Urinary bladder (tissue), 4 donors: ENCODE measurements around the gene CADPS. TPM values are rescaled to one million over a fixed set of nuclear protein-coding genes. Genes with fewer than 3 reads are reported as not detected.

ENCODE experiments used
- DNase-seq: peaks from one replicate; pipeline ENCODE4 v3.0.0-alpha.2; 2015; ENCODE audit errors: extremely low spot score
- H3K27ac ChIP-seq: one replicate; pipeline ENCODE4 v1.5.1; 2013; ENCODE audit warnings: low read depth, mild to moderate bottlenecking, moderate library complexity
- H3K36me3 ChIP-seq: one replicate; pipeline ENCODE4 v1.6.1; 2013; ENCODE audit warnings: mild to moderate bottlenecking, moderate library complexity; ENCODE audit not compliant: insufficient read depth
- H3K4me1 ChIP-seq: one replicate; pipeline ENCODE4 v1.6.1; 2013; ENCODE audit warnings: mild to moderate bottlenecking, moderate library complexity; ENCODE audit not compliant: insufficient read depth
- H3K4me3 ChIP-seq: one replicate; pipeline ENCODE4 v1.5.1; 2013; ENCODE audit warnings: low read depth, low read length
- WGBS: extraction: QIAGEN DNeasy Blood & Tissue Kit; methylation state at CpG from one replicate; pipeline ENCODE4 v1.1.7; 2013; 5-methylcytosine and 5-hydroxymethylcytosine counted together
- polyA plus RNA-seq: library from polyadenylated mRNA; stranded (reverse); fragments of 200-250 nt; gene quantifications from one replicate; pipeline ENCODE4 v1.2.3, GENCODE V29; 2013
- total RNA-seq: library from RNA; depleted of rRNA; stranded (reverse); fragments of >200 nt; gene quantifications from one replicate; pipeline ENCODE4 v1.2.3, GENCODE V29; 2014
- donor health status: healthy with polysubstance abuse.
- donor health status: healthy.

CADPS gene
- total and polyA plus RNA-seq, 2 donors, result 1.4 to 19.2 TPM

DNA sequence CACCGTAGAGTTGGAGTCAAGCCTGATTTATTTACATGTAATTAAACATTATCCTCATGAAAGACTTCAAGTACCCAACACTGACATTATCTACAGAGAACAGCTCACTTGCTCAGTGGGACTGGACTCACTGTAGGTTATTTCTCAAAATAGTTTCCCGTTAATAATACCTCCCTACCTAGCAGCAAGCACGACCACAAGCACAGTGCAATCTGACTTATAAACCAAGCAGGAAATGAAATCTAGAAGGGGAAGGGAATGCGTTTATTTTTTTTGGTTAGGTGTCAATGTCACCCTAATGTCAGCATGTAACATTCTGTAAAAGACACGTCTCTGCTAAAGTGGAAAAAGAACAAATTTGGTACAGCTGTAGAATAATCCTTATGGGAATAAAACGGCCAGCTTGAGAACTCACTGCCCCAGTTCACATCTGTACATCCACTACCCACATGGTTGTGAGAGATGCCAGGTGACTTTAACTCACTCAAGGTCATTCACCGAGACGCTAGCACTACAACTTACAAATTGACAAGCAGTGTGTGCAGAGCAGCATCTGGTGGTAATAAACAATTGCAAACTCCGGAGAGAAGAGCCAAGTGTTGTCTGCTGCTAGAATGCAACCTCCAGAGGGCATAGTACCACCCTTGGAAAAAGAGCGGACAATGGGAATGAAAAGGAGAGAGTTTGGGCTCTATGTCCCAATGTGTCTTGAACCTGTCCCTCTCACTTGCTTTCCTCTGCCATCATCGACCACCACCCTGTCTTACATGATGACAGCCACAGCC, 242.5 kb downstream of the CADPS start:
- no peaks in the 10 kb centered on the region for H3K36me3 ChIP-seq
- 34% methylated on average over 11 of the region's 11 CpGs for WGBS

DNA sequence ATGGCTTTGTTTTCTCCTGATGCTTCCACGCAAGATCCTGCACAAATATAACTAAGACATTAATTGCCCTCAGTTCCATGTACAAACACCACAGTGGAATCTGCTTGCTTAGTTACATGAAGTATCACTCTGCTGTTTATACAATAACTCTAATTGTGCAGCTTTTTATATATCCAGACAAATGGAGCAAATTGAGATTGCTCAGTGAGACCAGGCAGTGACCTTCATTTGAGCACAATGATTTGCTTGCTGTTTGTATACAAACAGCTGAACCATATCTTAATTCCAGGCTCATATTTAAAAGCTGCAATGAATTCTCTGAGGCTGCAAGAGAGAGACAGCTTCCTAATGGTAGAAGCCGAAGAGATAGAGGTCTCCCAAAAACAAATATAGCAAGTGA, 243.7 kb downstream of the CADPS start:
- DNase-seq, result no peak
- no peaks in the 10 kb centered on the region for H3K4me1 ChIP-seq
- no peak overlapping the region for H3K4me3 ChIP-seq
- no peaks in the 10 kb centered on the region for H3K36me3 ChIP-seq
- no peak overlapping the region for H3K27ac ChIP-seq
- 58% methylated on average over 2 of the region's 2 CpGs for WGBS

More for the DNA sequence above, 242.5 kb downstream of the CADPS start:
- H3K4me3 ChIP-seq, result no peak overlapping the region
- H3K27ac ChIP-seq, result no peak overlapping the region
- H3K4me1 ChIP-seq, result no peaks in the 10 kb centered on the region
- DNase-seq, result no peak

DNA sequence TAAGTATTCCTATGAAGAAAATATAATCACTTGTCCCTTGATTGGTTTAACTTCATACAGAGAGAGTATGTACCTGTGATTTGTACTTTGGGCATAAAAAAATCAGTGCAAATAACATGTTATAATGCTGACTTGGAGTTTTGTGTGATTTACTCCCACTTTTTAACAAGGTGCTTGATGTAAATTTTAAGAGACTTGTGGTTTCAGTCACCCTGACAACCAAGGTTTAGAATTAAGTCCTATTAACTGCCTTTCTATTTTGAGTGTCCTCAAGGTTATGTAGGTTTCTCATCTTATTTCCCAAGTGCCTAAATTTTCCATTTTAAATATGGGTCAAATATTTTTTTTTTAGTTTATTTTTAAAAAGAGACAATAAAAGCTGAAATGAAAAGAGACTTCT, 244.6 kb downstream of the CADPS start:
- DNase-seq, result no peak
- no peaks in the 10 kb centered on the region for H3K36me3 ChIP-seq
- no peak overlapping the region for H3K4me3 ChIP-seq
- H3K27ac ChIP-seq, result no peak overlapping the region
- H3K4me1 ChIP-seq, result no peaks in the 10 kb centered on the region

DNA sequence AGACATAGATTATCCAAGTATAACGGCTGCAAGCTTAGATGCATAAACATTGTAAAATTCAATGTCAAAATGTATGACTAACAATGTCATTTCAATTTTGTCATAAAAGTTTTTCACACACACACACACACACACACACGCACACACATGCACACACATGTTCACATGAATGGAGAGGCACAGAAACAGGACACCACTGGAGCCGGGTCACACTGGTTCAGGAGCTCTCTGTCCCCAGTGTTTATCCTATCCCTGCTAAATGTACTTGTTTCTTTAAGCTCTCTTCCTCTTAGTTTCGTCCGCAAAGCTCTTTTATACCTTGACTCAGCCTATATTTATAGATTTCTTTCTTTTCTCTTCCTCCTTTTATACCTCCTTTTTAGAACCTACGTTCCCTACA, 249.9 kb downstream of the CADPS start:
- WGBS, result 20% methylated on average over 6 of the region's 6 CpGs
- Histone ChIP-seq H3K36me3 (no peaks in the 10 kb centered on the region), H3K27ac (no peak overlapping the region), H3K4me1 (no peaks in the 10 kb centered on the region), H3K4me3 (no peak overlapping the region)
- no peak for DNase-seq

DNA sequence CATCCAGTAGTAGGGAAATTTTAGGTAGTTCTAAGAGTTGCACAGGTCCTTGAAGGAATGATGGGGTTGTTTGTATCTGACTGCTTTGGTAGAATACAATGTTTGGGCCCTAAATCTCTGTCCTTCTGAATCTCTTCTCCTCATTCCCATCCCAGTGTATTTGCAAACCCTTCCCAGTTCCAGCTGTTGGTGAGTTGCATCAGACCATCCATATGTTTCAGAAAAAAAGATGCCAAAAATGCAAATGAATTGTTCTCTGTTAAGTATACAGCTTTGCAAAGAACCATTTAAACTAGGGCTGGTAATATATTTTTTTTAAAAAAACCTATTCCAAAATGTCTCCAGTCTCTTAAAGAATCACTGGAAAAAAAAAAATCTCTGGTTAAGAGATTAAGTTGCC, 251.0 kb downstream of the CADPS start:
- H3K4me3 ChIP-seq, result no peak overlapping the region
- DNase-seq, result no peak
- H3K27ac ChIP-seq, result no peak overlapping the region
- H3K4me1 ChIP-seq, result no peaks in the 10 kb centered on the region
- no peaks in the 10 kb centered on the region for H3K36me3 ChIP-seq

DNA sequence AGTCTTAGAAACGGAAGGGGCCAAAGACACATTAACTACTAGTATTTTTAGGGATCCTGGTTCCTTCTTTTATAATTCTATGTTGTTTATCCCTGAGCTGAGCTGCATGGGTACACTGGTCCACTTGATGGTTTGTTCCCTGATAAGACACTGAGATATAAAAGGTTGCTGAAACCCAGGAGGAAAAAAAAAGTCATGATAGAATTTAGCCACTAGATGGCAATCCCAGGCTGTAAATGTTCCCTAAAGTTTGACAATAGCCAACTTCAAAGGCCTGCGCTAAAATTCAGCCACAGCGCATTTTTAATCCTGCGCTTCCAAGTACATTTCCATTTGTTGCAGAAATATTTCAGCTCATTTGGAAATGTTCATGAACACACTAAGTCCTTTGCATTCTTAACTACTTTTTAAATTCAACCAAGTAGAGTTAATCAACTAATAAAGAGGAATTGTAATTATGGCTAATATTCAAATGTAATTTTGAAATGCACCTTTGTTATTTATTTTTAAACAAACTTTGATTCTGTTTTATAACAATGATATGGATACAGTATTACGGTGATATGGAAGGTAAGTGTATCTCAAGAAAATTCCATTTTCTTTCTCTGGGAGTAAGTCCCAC, 252.6 kb downstream of the CADPS start:
- Histone ChIP-seq H3K4me3 (no peak overlapping the region), H3K4me1 (no peaks in the 10 kb centered on the region), H3K27ac (no peak overlapping the region), H3K36me3 (no peaks in the 10 kb centered on the region)
- WGBS, result 43% methylated on average over 5 of the region's 5 CpGs
- DNase-seq, result peak; percentile 48

DNA sequence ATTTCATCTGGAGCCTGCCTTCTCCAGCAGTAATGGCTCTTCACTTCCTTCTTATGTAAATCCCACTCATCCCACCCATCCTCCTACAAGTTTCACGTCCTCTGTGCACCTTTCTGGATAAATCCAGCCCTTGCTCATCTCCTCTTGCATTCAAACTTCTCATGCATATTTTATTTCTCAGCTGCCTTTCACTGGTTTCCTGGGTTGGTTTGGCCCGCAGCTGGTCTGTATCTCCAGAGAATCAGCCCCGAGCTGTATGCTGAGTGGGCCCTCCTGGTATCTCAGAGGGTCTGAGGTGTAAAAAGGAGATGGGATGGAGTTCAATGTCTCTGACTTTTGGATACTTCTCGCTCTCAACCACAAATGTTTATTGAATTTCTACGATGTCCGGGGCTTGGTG, 253.3 kb downstream of the CADPS start:
- no peak overlapping the region for H3K27ac ChIP-seq
- no peaks in the 10 kb centered on the region for H3K36me3 ChIP-seq
- WGBS, result 45% methylated on average over 6 of the region's 6 CpGs
- DNase-seq, result no peak
- no peak overlapping the region for H3K4me3 ChIP-seq
- H3K4me1 ChIP-seq, result no peaks in the 10 kb centered on the region

DNA sequence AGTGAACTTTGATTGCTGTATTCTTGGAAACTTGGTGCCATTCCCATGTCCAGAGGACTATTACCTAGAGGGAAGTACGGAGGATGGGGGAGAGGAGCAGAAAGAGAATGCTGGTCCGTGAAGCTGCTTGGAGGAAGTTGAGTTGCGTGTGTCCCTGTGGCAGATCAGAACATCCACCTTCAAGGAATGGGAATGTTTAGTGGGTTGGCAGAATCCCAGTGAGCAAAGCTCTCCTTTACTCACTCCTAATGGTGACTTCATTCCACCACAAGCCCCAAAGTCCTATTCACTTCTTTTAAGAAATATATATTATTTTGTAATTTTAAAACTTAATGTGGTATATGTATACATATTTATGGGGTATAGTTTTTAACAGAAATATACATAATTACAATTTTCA, 254.0 kb downstream of the CADPS start:
- Histone ChIP-seq H3K4me1 (no peaks in the 10 kb centered on the region), H3K27ac (no peak overlapping the region), H3K36me3 (no peaks in the 10 kb centered on the region), H3K4me3 (no peak overlapping the region)
- WGBS, result 63% methylated on average over 3 of the region's 3 CpGs
- no peak for DNase-seq

DNA sequence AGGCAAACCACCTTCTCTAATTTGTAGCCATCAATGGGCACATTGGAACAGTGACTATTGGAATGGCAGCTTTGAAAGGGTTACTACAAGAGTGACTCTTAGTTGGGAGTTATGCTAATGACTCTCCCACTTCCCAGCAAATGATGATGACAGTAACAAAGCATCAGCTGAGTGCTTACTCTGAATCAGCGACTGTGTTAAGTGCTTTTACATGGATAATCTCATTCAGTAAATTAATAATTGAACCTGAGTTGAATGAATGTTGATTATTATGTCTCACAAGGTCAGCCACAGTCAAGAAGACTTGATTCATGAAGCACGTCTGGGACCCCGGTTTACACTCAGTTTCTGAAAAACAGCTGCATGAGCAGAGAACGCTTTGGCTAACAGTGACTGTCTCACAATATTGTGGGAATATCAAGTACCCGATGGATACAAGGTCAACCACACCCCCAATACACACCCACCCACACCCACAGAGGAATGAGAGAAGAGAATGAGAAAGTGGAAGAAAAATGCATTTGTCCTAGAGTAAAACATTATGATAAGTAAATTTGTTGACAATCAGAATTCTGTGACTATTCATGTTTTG, 259.9 kb downstream of the CADPS start:
- DNase-seq, result no peak
- 48% methylated on average over 5 of the region's 5 CpGs for WGBS
- H3K27ac ChIP-seq, result no peak overlapping the region
- no peak overlapping the region for H3K4me3 ChIP-seq
- no peaks in the 10 kb centered on the region for H3K4me1 ChIP-seq
- H3K36me3 ChIP-seq, result no peaks in the 10 kb centered on the region

DNA sequence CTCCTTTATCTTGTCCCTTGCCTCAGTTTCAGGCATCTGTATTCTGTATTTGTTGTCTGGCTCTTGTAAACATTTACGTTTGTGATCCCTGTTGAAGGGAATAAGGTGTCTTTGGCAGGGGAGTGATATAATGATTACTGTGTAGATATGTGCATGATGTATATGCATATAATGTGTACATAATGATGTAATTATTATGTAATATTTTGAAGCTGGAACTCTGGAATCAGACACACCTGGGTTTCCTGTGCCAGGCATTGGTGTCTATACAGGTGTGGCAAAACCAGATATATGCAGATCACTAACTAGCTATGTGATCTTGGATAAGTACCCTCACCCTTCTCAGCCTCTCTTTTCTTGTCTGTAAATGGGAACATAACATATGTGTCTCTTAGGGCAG, 260.7 kb downstream of the CADPS start:
- no peak for DNase-seq
- Histone ChIP-seq H3K4me1 (no peaks in the 10 kb centered on the region), H3K36me3 (no peaks in the 10 kb centered on the region), H3K4me3 (no peak overlapping the region), H3K27ac (no peak overlapping the region)
- 53% methylated on average over 1 of the region's 1 CpG for WGBS

DNA sequence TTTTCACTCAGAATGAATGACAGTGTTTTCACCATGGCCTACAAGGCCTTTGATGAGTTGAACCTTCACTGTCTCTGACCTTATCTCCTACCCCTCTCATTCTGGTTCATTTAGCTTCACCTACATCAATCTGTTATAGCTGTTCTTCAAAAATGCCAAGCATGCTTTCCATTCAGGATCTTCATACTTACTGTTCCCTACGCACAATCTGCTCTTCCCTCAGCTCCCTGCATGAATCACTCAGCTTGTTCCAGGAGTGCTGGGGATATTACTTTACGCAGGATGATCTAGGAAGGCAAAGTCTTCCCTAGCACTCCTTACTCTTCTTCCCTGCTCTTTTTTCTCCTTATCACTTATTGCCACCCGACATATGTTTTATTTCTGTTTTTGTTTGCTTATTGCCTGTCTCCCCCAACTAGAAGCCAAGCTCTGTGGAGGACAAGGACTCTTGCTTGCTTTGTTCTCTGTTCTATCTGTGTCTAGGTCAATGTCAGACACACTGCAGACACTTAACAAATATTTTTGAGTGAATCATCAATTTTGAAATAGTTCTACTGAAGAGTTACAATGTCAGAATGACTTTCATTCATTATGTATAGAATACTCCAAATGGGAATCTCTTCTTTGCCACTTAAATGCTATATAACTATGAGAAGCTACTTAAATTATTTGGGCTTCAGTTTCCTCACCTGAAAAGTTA, 263.5 kb downstream of the CADPS start:
- DNase-seq, result no peak
- WGBS, result 82% methylated on average over 3 of the region's 3 CpGs
- Histone ChIP-seq H3K36me3 (no peaks in the 10 kb centered on the region), H3K4me3 (no peak overlapping the region), H3K27ac (no peak overlapping the region), H3K4me1 (no peaks in the 10 kb centered on the region)

DNA sequence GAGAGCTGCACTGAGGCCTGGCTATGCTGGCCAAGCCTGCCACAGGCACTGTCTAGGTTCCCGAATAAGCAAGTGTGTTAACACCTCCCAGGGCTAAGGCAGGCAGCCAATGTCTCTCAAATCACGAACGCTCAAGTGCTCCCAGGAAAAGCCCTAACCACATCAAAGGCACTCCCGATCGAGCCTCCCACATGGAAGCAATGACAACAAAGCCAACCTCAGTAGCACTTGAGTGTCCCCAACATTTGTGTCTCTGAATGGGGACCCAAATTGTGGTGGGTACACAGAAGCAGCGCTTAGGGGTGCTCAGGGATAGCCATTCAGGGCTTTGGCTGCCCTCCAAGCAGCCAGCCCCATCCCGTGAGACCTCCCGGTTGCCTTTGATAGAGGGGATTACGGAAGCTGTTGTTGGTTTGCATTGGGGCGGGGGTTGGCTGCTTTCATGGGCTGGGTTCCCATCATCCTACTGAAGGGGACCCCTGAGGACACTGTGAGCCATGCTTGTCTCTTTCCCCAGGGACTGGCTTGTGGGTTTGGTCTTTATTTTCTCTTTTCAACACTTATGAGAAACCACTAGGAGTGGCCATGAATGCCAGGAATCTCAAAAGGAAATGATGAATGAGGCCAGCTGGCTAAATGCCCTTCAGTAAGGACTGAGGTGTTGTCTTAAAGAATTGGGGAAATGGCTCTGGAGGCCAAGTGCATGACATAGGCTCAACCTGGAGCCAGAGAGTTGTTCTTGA, 267.8 kb downstream of the CADPS start:
- 57% methylated on average over 10 of the region's 10 CpGs for WGBS

DNA sequence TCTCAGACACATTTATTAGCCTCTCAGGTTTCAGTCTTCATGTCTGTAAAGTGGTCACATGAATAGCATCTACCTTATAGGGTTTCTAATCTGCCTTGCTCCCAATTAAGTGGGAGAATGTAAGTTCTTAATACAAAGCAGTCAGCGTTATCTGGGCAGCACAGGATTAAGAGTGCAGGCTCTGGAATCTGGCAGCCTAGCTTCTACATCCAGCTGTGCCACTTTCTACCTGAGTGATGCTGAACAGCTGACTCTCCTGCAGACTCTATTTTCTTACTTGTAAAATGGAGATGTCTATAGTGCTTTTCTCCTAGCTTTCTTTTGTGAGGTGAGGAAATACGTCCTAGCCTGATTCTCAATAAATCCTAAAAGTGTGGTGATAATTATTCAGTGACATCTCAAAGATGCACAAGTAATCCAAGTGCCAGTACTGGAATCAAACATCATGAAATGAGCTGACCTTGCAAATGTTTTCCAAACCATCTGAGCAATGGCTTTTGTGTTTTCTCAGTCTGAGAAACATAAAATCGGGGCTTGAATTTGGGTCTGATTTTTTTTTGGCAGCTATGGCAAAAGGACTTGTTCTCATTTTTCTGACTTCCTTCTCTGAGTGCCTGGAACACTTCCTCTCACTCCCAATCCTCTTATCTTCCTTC, 269.7 kb downstream of the CADPS start:
- Histone ChIP-seq H3K4me3 (no peak overlapping the region), H3K27ac (no peak overlapping the region), H3K4me1 (no peaks in the 10 kb centered on the region), H3K36me3 (no peaks in the 10 kb centered on the region)
- no peak for DNase-seq
- WGBS, result 33% methylated on average over 3 of the region's 3 CpGs

More for the DNA sequence above, 267.8 kb downstream of the CADPS start:
- no peaks in the 10 kb centered on the region for H3K4me1 ChIP-seq
- no peak for DNase-seq
- no peaks in the 10 kb centered on the region for H3K36me3 ChIP-seq
- H3K27ac ChIP-seq, result no peak overlapping the region
- H3K4me3 ChIP-seq, result no peak overlapping the region
